Measurements from ENCODE around the gene CAMK2D.

Gene CAMK2D

GRCh38 chr4:113480109-113480508 is 281.4 kb downstream of the CAMK2D start:
- Histone ChIP-seq H3K27ac (ENCODE audit: low read length) (no peak overlapping the region), H2AFZ (ENCODE audit: low read length) (no peak overlapping the region), H3K36me3 (replicated peaks; ENCODE audit: insufficient read depth, low read length) (no peaks in the 10 kb centered on the region), H3K4me2 (ENCODE audit: low read depth, low read length) (no peak overlapping the region), H3K9ac (ENCODE audit: low read length) (no peak overlapping the region), H3K27me3 (replicated peaks; ENCODE audit: insufficient read depth, low read length) (no peaks in the 10 kb centered on the region), H3K9me2 (replicated peaks; ENCODE audit: insufficient read depth, low read length) (no peaks in the 10 kb centered on the region), H4K20me1 (ENCODE audit: insufficient read depth, low read length) (no peaks in the 10 kb centered on the region), H3K79me2 (ENCODE audit: low read length) (no peaks in the 10 kb centered on the region), H3K4me3 (ENCODE audit: low read length) (no peak overlapping the region), H3K9me3 (replicated peaks; ENCODE audit: insufficient read depth, low read length) (no peaks in the 10 kb centered on the region), H3F3A (ENCODE audit: insufficient read depth, low read length) (no peaks in the 10 kb centered on the region), H3K4me1 (ENCODE audit: low read length) (no peaks in the 10 kb centered on the region)
- DNase-seq: no peak
- no peak for TF ChIP-seq EZH2 (optimal IDR thresholded peaks at IDR 0.05; ENCODE audit: low read depth, low read length)

GRCh38 chr4:113478032-113478431 is 283.5 kb downstream of the CAMK2D start:
- no peak overlapping the region for H3K4me2 ChIP-seq (ENCODE audit: low read depth, low read length)
- H4K20me1 ChIP-seq (ENCODE audit: insufficient read depth, low read length): no peaks in the 10 kb centered on the region
- no peaks in the 10 kb centered on the region for H3K9me2 ChIP-seq (replicated peaks; ENCODE audit: insufficient read depth, low read length)
- no peak for DNase-seq
- no peak overlapping the region for H2AFZ ChIP-seq (ENCODE audit: low read length)
- H3K4me1 ChIP-seq (ENCODE audit: low read length): no peaks in the 10 kb centered on the region
- H3K27me3 ChIP-seq (replicated peaks; ENCODE audit: insufficient read depth, low read length): no peaks in the 10 kb centered on the region
- H3F3A ChIP-seq (ENCODE audit: insufficient read depth, low read length): no peaks in the 10 kb centered on the region
- H3K4me3 ChIP-seq (ENCODE audit: low read length): no peak overlapping the region
- no peak overlapping the region for H3K9ac ChIP-seq (ENCODE audit: low read length)
- no peak overlapping the region for H3K27ac ChIP-seq (ENCODE audit: low read length)
- TF ChIP-seq EZH2phosphoT487 (IDR thresholded peaks at IDR 0.05; ENCODE audit: low read length) (no peak), CTCF (IDR thresholded peaks at IDR 0.05; ENCODE audit: low read length) (no peak)
- no peaks in the 10 kb centered on the region for H3K79me2 ChIP-seq (ENCODE audit: low read length)
- H3K36me3 ChIP-seq (replicated peaks; ENCODE audit: insufficient read depth, low read length): no peaks in the 10 kb centered on the region
- H3K9me3 ChIP-seq (replicated peaks; ENCODE audit: insufficient read depth, low read length): no peaks in the 10 kb centered on the region

GRCh38 chr4:113476800-113477199 is 284.7 kb downstream of the CAMK2D start:
- Histone ChIP-seq H2AFZ (ENCODE audit: low read length) (no peak overlapping the region), H3K36me3 (replicated peaks; ENCODE audit: insufficient read depth, low read length) (no peaks in the 10 kb centered on the region), H3K4me1 (ENCODE audit: low read length) (no peaks in the 10 kb centered on the region), H4K20me1 (ENCODE audit: insufficient read depth, low read length) (no peaks in the 10 kb centered on the region), H3K9me2 (replicated peaks; ENCODE audit: insufficient read depth, low read length) (no peaks in the 10 kb centered on the region), H3K27me3 (replicated peaks; ENCODE audit: insufficient read depth, low read length) (no peaks in the 10 kb centered on the region), H3K9me3 (replicated peaks; ENCODE audit: insufficient read depth, low read length) (no peaks in the 10 kb centered on the region), H3F3A (ENCODE audit: insufficient read depth, low read length) (no peaks in the 10 kb centered on the region), H3K4me3 (ENCODE audit: low read length) (no peak overlapping the region), H3K4me2 (ENCODE audit: low read depth, low read length) (no peak overlapping the region), H3K79me2 (ENCODE audit: low read length) (no peaks in the 10 kb centered on the region), H3K27ac (ENCODE audit: low read length) (no peak overlapping the region), H3K9ac (ENCODE audit: low read length) (no peak overlapping the region)
- no peak for DNase-seq
- TF ChIP-seq EZH2phosphoT487 (IDR thresholded peaks at IDR 0.05; ENCODE audit: low read length) (no peak), EZH2 (optimal IDR thresholded peaks at IDR 0.05; ENCODE audit: low read depth, low read length) (no peak), CTCF (IDR thresholded peaks at IDR 0.05; ENCODE audit: low read length) (no peak)

DNA sequence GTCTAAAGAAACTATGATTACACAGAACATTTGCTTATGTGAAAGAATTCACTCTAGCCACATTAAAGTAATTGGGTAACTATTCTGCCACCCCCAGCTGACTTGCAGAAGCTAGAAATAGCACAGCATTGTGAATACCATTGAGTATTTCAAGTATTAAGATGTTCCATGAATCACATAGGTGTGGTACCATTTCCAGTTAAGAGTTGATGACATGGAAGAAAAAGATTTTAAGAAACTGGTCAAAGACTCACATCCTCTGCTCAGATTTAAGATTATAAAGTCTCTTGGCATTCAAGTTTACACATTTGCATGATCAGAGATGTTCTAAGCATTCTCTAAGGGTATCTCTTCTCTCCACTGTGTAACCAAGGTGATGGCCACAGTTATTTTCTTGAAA is 287.5 kb downstream of the CAMK2D start:
- DNase-seq: no peak
- Histone ChIP-seq H3K36me3 (replicated peaks; ENCODE audit: insufficient read depth, low read length) (no peaks in the 10 kb centered on the region), H3K27ac (ENCODE audit: low read length) (no peak overlapping the region), H3K4me2 (ENCODE audit: low read depth, low read length) (no peak overlapping the region), H3F3A (ENCODE audit: insufficient read depth, low read length) (no peaks in the 10 kb centered on the region), H3K9me3 (replicated peaks; ENCODE audit: insufficient read depth, low read length) (no peaks in the 10 kb centered on the region), H3K9me2 (replicated peaks; ENCODE audit: insufficient read depth, low read length) (no peaks in the 10 kb centered on the region), H3K4me3 (ENCODE audit: low read length) (no peak overlapping the region), H4K20me1 (ENCODE audit: insufficient read depth, low read length) (no peaks in the 10 kb centered on the region), H3K27me3 (replicated peaks; ENCODE audit: insufficient read depth, low read length) (no peaks in the 10 kb centered on the region), H2AFZ (ENCODE audit: low read length) (no peak overlapping the region), H3K9ac (ENCODE audit: low read length) (no peak overlapping the region), H3K79me2 (ENCODE audit: low read length) (no peaks in the 10 kb centered on the region), H3K4me1 (ENCODE audit: low read length) (no peaks in the 10 kb centered on the region)
- TF ChIP-seq CTCF (IDR thresholded peaks at IDR 0.05; ENCODE audit: low read length): no peak
- TF ChIP-seq EZH2 (optimal IDR thresholded peaks at IDR 0.05; ENCODE audit: low read depth, low read length): no peak
- no peak for TF ChIP-seq EZH2phosphoT487 (IDR thresholded peaks at IDR 0.05; ENCODE audit: low read length)
